KBM-7 (cell line): ENCODE results near the gene PAM.
"Not testable (repeated sequence)": the region's sequence is repeated elsewhere in the genome, so short reads cannot be mapped to it uniquely, and the experiment has no call there.

ENCODE experiments used
- DNase-seq: peaks from one replicate; pipeline ENCODE4 v3.0.0-alpha.2; 2015
- in situ Hi-C: fragments of 300-500 bp; cut with MboI; formaldehyde crosslinking; loops from 2 replicates; pipeline ENCODE4 v1.14.3; 2020; ENCODE audit warnings: low sequenced_read_pairs, low pct_unique_long_range_greater_than_20kb, mixed read lengths

The PAM gene

DNA sequence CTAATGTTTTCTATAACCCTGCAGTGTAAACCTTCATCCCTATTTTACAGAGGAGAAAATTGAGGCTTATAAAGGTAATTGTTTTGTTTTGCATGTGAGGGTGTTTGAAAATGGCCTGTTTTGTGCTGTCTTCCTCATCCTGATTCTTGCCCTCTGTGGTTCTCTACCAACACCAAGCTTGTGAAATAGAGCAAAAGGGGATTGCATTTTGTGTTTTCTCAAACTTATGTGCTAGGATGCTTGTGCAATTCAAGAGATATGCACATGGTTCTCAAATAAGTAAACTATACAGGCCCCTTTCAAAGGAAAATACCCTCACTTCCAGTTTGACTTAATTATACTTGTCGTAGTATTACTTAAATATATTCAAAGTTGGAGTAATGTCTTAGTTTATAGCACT lies 17.2 kb downstream of the PAM start:
- no peak for DNase-seq

DNA sequence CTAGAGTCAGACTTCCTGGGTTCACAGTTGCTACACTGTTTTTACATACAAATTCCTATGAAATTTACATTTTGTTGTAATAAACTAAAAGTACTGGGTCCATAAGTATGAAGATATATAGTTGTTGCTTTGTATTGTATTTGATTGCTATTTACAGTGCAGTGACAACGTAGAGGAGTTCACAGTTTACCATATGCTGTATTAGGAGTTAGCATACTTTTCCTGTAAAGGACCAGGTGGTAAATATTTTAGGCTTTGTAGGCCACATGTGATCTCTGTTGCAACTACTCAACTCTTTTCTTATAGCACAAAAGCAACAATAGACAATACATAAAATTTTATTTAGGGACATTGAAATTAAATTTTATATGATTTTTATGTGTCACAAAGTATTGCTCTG lies 18.0 kb downstream of the PAM start:
- in situ Hi-C loops = no loop called here
- no peak for DNase-seq

More for the DNA sequence above, 17.2 kb downstream of the PAM start:
- in situ Hi-C loops = no loop called here

DNA sequence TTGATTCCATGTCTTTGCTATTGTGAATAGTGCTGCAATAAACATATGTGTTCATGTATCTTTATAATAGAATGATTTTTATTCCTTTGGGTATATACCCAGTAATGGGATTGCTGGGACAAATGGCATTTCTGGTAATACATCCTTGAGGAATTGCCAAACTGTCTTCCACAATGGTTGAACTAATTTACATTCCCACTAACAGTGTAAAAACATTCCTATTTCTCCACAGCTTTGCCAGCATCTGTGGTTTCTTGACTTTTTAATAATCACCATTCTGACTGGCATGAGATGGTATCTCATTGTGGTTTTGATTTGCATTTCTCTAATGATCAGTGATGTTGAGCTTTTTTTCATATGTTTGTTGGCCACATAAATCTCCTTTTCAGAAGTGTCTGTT lies 20.7 kb downstream of the PAM start:
- in situ Hi-C loops, DNase-seq: not testable (repeated sequence)

GRCh38 chr5:102777099-102777498 lies 22.0 kb downstream of the PAM start:
- in situ Hi-C loops = no loop called here
- no peak for DNase-seq

DNA sequence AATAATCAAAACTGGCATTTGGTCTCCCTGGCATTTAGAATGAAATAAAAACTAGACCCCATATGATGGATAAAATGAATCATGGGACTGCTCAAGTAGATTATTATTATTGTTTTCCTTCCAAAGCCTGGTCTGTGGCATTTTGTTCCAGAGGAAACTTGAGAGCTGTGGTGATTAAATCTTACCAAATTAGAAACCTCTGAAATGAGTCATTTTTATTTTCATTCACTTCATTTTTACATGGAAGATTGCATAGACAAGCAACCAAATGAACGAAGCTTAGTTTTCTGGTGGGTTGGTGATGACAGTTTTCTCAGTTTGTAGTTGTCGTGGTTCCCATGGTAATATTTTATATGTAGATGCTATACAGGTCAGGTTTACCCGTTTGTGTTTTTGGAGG lies 23.4 kb downstream of the PAM start:
- no peak for DNase-seq
- in situ Hi-C loops = no loop called here

DNA sequence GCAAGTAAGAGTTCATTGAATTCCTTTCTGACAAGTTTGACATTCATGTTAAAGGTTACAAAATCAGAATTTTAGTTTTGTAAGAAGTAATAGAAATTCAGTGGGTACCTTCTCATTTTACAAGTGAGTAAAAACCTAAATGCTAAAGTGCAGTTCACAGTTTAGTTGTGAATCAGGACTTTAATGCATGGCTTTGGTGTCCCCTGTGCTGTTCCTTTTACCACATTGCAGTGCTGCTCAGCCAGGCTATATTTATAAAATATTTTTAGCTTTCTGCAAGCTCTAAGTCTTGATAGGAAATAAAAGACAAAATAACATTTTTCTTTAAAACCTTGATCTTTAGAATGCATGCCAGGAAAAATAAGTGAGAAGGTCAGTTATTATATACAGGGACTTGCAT lies 26.3 kb downstream of the PAM start:
- in situ Hi-C loops = no loop called here
- no peak for DNase-seq

DNA sequence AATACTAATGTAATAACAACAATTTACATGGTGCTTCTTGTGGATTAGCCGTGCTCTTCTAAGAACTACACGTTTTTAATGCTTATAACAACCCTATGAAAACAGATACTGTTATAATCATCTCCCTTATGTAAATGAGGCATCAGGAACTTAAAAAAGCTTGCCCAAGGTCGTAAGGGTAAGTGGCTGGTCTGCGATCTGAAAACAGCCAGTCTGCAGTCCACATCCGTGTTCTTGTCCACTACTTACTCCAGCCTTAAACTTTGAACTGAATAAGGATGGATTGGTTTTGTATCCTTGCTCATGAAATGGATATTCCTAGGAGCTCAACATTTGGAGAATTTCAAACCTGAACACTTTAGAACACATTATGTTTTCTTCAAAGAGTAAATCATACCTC lies 26.7 kb downstream of the PAM start:
- no peak for DNase-seq
- in situ Hi-C loops = no loop called here

DNA sequence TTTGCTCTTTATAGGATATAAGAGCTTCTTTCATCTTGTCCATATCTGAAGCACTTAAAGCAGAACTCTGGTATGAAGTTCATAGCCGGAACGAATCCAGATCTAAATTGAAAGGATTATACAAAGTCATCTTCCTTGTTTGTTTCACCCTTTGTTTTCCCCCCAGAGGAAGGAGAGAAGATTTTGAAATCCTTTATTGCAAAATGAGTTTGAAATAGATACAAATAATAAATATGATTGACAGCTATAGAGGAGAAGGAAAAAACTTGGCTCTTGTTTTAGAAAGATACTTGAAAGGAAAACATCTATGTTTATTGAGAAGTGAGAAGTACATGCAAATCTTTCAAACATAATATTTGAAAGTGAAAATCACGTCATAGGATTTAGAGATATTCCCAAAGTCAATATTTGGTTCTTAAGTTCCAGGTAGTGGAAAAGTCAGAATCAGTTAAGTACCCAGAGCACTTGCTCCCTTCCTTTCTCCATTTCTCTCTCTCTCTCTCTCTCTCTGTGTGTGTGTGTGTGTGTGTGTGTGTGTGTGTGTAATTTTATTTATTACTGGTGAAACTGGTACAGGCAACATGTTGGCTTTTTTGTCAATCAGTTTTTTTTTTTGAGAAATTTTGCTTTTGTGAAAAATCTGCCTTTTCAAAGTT lies 27.2 kb downstream of the PAM start:
- in situ Hi-C loops = no loop called here
- no peak for DNase-seq

DNA sequence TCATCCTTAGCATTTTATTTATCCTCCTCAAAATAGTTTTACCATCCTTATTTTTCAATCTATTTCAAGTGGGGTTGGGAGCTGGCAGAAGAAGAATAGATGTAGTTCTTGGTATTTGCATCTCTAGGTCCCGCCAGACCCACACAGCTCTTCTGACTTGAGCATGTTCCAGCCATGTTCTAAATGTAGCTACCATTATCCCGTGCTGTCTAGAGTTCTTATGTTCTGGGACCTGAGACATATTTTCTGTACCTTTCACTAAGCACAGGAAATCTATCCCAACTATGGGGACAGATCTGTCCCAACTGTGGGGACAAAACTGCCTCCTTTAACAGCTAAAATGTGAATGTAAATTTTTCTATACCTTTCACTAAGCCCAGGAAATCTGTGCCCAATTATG lies 32.0 kb downstream of the PAM start:
- no peak for DNase-seq
- in situ Hi-C loops = no loop called here

- DNase-seq = no peak
- in situ Hi-C loops = no loop called here
These were observed 33.7 kb downstream of the PAM start for GRCh38 chr5:102788788-102789187.

- no peak for DNase-seq
- in situ Hi-C loops = no loop called here
These were observed 34.4 kb downstream of the PAM start for GRCh38 chr5:102789469-102789868.

DNA sequence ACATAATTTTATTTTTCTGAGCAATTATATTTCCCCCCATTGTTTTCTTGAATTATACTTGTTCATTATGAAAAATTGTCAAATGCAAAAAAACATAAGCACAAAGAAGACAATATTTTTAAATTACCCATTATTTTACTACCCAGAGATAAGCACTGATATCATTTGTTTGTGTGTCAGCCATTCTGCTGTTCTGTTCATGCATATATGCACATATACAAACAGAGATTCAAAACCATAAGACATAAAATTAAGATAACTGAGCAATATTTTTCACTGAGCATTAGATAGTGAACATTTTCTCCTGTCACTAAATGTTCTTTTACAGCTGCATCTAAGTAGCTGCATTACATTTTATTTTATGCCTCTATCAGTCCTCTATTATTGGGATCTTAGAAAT lies 35.6 kb downstream of the PAM start:
- no peak for DNase-seq
- in situ Hi-C loops = no loop called here

DNA sequence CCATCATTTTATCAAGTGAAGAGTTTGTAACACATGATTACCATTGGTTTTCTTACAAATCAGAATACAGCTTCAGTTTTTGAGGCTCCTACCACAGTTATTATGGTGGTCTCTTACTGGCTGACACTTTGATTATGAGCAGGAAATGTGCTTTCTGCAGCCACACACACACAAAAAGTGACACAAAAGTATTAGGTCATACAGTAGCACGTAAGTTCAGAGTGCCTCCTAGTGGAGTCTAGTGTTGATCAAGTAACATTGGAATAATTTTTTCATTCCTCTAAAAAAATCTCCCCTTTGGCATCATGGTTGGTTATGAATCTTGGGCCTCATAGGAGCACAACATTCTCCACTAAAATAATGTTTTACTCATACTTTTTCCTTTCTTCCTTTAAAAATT lies 37.6 kb downstream of the PAM start:
- in situ Hi-C loops = no loop called here
- no peak for DNase-seq

GRCh38 chr5:102794047-102794446 lies 38.9 kb downstream of the PAM start:
- in situ Hi-C loops = no loop called here
- no peak for DNase-seq

DNA sequence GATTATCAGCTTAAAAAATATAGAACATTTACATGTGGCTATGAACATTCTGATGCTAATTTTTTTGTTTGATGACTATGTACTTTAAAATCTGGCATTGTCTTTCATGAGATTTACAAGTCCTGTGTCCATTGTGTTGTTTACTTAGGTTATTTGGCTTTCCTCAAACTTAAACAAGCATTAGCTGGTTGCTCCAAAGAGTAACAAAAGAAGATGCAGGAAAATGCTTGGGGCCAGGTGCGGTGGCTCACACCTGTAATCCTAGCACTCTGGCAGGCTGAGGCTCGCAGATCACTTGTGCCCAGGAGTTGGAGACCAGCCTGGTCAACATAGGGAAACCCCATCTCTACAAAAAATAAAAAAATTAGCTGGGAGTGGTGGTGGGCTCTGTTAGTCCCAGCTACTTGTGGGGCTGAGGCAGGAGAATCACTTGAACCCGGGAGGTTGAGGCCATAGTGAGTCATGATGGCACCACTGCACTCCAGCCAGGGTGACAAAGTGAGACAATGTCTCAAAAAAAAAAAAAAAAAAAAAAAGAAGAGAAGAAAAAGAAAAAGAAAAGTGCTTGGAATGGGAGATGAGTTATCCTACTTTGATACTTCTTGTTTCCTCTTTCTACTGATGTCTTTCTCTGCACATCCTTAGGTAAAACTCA lies 39.7 kb downstream of the PAM start:
- in situ Hi-C loops = no loop called here
- no peak for DNase-seq

DNA sequence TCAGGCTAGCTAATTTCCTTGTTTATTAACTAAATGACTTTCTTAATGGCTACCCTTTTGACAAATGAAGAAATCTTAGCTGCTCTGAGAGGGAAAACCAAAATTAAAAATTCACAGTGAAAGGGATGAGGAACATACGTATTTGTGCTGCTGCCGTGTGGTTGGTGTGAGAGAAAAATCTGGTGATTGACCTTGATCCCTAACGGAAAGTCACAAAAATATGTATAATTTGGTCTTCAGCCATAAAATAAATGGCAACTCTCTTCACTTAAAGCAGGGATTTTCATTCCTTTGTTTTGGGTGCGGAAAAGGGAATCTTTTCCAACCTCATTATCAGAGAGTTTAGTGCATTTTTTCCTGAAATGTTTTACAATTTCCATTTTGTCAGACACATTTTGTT lies 40.4 kb downstream of the PAM start:
- no peak for DNase-seq
- in situ Hi-C loops = no loop called here

- DNase-seq = no peak
- in situ Hi-C loops = no loop called here
These were observed 40.9 kb downstream of the PAM start for GRCh38 chr5:102796009-102796408.

DNA sequence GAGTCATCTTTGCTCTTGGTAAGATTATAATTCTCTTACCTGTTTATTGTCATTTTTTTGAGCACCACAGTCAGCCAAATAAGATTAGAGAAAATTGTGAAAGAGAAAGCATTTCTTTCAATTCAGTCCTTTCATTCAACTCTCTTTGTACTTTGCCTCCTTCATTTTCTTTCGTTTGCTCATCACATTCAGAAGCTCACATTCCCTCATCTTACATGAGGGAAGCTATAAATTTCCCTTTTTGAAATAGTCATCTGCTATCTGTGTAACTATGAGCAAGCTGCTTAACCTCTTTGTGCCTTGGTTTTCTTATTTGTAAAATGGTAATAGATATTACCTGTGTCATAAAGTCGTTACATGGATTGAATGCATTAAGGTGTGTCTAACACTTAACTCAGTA lies 41.4 kb downstream of the PAM start:
- no peak for DNase-seq
- in situ Hi-C loops = no loop called here

DNA sequence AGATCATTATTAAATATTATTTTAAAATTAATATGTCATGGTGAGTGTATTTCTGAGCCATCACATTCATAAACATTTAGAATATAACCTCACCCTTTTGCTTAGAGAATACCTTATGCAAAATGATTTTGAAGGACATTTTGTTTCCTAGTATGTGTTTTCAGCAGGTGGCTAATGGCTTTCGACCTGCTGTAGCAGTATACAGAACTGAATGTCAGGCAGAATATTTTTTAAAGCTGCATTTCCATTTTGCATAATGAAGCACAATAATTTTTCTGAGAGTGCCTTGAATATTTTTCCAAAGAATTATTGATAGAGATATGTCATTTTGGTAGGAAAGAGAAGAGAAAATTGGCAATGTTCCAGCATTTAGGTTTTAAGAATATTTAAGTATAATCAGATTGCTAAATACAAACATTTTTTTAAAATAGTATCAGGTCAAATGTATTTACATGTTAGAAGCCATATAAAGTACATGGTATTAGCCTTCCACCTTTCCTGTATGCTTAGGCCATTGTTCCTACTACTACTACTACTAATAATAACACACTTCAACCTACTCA lies 42.3 kb downstream of the PAM start:
- no peak for DNase-seq
- in situ Hi-C loops = no loop called here

DNA sequence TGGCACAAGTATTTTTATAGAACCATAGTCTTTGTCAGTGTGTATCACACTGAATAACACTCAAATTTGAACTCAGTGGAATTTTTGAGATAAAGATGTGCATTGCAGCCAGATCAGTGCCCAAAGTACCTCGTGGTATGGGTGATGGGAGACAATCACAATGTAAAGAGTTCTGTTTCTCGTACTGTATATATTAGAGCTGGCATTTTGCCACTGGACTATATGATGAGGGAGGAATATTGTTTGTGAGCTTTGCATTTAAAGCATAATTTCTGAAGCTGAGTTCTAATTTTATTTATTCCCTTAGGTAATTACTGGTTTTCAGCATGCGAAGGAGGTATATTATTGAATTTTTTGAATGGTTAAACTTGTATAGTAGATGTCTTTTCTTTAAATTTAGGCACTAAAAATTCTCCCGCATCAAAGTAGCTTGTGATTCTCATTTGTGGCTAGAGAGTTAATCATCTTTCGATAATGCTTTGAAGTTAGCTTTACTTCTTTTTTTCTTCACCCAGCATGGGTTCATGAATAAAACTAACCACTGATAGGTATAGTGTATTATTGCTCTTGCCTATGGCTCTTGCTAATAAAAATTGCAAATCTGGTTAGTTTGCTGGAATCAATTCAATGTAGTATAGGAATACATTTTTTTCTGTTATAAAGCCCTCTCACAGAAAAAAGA lies 43.1 kb downstream of the PAM start:
- DNase-seq = no peak
- in situ Hi-C loops = no loop called here
